ENCODE data around the gene CTNND2. TPM values are rescaled to one million over a fixed set of nuclear protein-coding genes. Genes with fewer than 3 reads are reported as not detected.

Gene CTNND2
- total RNA-seq, 2 donors from 2014 or later: not detected

DNA sequence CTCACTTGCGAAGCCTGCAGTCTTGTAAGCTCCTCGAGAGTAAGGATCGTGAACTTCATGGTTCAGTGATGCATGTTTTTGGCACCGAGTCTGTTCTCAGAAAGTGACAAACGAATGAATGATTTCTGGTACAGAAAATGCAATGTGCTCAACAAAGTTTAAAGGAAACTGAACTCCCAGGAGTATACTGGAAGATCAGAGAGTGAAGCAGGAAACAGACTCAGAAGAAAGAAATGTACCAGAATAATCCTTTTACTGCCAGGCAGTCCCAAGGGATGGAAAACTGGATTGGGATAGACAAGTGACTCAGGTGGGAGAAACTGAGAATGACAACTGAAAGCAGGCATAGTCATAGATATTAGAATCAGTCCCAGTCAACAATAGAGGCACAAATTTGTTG lies 420.6 kb downstream of the CTNND2 start:
- H3K36me3 ChIP-seq: no peaks in the 10 kb centered on the region
- no peak for DNase-seq (ENCODE audit: low spot score)
- no peak for ATAC-seq (ENCODE audit: insufficient number of reproducible peaks, low FRiP score, low read depth)
- no peaks in the 10 kb centered on the region for H3K9me3 ChIP-seq
- H3K27me3 ChIP-seq (replicated peaks; ENCODE audit: insufficient read depth): no peaks in the 10 kb centered on the region
- no peak overlapping the region for H3K27ac ChIP-seq
- H3K4me3 ChIP-seq: no peak overlapping the region
- TF ChIP-seq CTCF (IDR thresholded peaks at IDR 0.05): no peak
- H3K4me1 ChIP-seq (ENCODE audit: control insufficient read depth in 1 of 2, low read depth in 2 of 2): no peaks in the 10 kb centered on the region

- ATAC-seq (ENCODE audit: insufficient number of reproducible peaks, low FRiP score, low read depth) (no peak), DNase-seq (ENCODE audit: low spot score) (no peak)
- Histone ChIP-seq H3K4me1 (ENCODE audit: control insufficient read depth in 1 of 2, low read depth in 2 of 2) (no peaks in the 10 kb centered on the region), H3K4me3 (no peak overlapping the region), H3K27me3 (replicated peaks; ENCODE audit: insufficient read depth) (no peaks in the 10 kb centered on the region), H3K27ac (no peak overlapping the region), H3K9me3 (no peaks in the 10 kb centered on the region), H3K36me3 (no peaks in the 10 kb centered on the region)
- TF ChIP-seq CTCF (IDR thresholded peaks at IDR 0.05): no peak
These were observed 422.2 kb downstream of the CTNND2 start for GRCh38 chr5:11482011-11482410.

DNA sequence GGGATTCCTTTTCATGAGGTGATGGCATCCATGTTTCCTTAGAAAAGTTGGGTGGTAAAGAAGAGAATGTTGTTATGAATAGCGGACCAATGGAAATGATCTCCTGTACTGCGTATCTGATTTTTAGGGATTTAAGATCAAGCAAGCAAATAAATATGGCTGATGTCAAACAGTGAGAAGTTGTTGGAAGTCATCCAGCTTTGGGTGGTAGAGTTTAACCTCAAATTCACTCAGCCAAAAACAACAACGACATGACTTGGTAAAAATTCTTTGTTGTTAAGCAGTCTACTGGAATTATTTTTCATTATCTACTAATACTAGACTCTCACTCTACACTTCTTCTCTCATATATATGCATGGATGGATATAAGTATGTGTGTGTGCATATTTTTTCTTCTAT lies 426.5 kb downstream of the CTNND2 start:
- H3K27ac ChIP-seq: no peak overlapping the region
- no peaks in the 10 kb centered on the region for H3K9me3 ChIP-seq
- TF ChIP-seq CTCF (IDR thresholded peaks at IDR 0.05): no peak
- DNase-seq (ENCODE audit: low spot score) (no peak), ATAC-seq (ENCODE audit: insufficient number of reproducible peaks, low FRiP score, low read depth) (no peak)
- no peaks in the 10 kb centered on the region for H3K36me3 ChIP-seq
- H3K4me1 ChIP-seq (ENCODE audit: control insufficient read depth in 1 of 2, low read depth in 2 of 2): no peaks in the 10 kb centered on the region
- no peaks in the 10 kb centered on the region for H3K27me3 ChIP-seq (replicated peaks; ENCODE audit: insufficient read depth)
- H3K4me3 ChIP-seq: no peak overlapping the region

DNA sequence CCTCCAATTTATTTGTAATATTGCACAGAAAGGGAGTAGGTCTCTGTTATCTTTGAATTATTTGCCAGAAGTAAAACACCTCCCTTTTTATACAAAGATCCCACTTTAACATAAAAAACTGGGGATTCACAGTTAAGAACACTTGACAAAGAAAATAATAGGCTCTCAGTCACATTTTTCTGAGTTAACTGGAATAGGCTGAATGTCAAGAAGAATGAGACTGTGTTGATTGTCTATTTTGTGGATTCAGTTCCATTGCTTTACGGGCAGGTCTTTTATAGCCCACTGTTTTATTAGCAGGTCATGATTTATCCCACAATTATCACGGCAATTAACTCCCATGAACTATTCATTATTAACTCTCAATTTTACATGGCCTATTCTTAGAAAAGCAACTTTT lies 427.4 kb downstream of the CTNND2 start:
- no peaks in the 10 kb centered on the region for H3K9me3 ChIP-seq
- H3K36me3 ChIP-seq: no peaks in the 10 kb centered on the region
- ATAC-seq (ENCODE audit: insufficient number of reproducible peaks, low FRiP score, low read depth): no peak
- no peak overlapping the region for H3K4me3 ChIP-seq
- H3K4me1 ChIP-seq (ENCODE audit: control insufficient read depth in 1 of 2, low read depth in 2 of 2): no peaks in the 10 kb centered on the region
- no peaks in the 10 kb centered on the region for H3K27me3 ChIP-seq (replicated peaks; ENCODE audit: insufficient read depth)
- TF ChIP-seq CTCF (IDR thresholded peaks at IDR 0.05): no peak
- no peak overlapping the region for H3K27ac ChIP-seq
- DNase-seq (ENCODE audit: low spot score): no peak

DNA sequence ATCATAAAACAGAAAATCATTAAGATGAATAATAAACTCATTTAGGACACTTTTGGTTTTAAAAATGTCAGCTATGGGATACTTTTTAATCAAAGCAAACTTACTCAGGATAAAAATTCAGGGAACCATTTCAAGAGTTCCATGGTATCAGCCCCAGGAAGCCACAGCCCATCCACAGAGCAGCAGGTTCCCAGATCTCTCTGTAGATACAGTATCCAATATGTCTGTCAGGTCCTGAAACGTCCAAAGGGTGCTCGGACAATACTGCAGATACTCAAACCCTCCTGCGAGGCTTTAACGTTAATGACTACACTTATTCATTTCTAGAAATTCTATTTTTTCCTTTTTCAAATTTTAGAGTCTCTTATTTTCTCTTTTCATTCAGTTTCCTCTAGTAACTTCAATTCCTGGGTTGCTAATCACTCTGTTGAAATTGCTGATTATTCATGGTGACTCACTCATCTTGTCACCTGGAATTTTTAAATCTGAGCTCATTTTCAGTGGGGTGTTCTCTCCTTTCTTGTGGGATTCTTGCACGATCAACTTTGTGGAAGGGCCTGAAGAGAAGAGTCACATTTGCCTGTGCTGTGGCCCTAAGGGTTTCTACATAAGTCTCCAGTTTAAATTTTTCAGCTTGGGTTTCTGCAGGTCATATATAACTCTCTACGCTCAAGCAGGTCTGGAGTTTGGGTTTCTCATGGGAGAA lies 435.8 kb downstream of the CTNND2 start:
- no peaks in the 10 kb centered on the region for H3K36me3 ChIP-seq
- H3K4me3 ChIP-seq: no peak overlapping the region
- no peak for DNase-seq (ENCODE audit: low spot score)
- no peaks in the 10 kb centered on the region for H3K4me1 ChIP-seq (ENCODE audit: control insufficient read depth in 1 of 2, low read depth in 2 of 2)
- no peak for ATAC-seq (ENCODE audit: insufficient number of reproducible peaks, low FRiP score, low read depth)
- no peak for TF ChIP-seq CTCF (IDR thresholded peaks at IDR 0.05)
- H3K27ac ChIP-seq: no peak overlapping the region
- no peaks in the 10 kb centered on the region for H3K9me3 ChIP-seq
- no peaks in the 10 kb centered on the region for H3K27me3 ChIP-seq (replicated peaks; ENCODE audit: insufficient read depth)

All from thoracic aorta (tissue), 2 donors.